Nephron progenitor cell (in vitro differentiated cells): ENCODE results near the gene UBR3.
A peak's percentile ranks its signal among the peaks of the same experiment; 100 is the strongest.
"Not testable (repeated sequence)": the region's sequence is repeated elsewhere in the genome, so short reads cannot be mapped to it uniquely, and the experiment has no call there.

Source experiments
- DNase-seq: peaks from one replicate; pipeline ENCODE4 v3.0.0; 2021
- H3K27ac Mint-ChIP-seq: 2 replicates; pipeline ENCODE4 v1.8.0; 2021; ENCODE audit warnings: mild to moderate bottlenecking, moderate library complexity, mixed read lengths
- H3K27me3 Mint-ChIP-seq: 2 replicates; pipeline ENCODE4 v1.8.0; 2021; ENCODE audit warnings: mild to moderate bottlenecking, low read depth, mixed read lengths; ENCODE audit not compliant: poor library complexity
- H3K36me3 Mint-ChIP-seq: 2 replicates; pipeline ENCODE4 v1.8.0; 2021; ENCODE audit warnings: low read depth, mixed read lengths
- H3K4me1 Mint-ChIP-seq: 2 replicates; pipeline ENCODE4 v1.8.0; 2021; ENCODE audit warnings: mixed read lengths
- H3K4me3 Mint-ChIP-seq: 2 replicates; pipeline ENCODE4 v1.8.0; 2021; ENCODE audit warnings: mild to moderate bottlenecking, moderate library complexity, mixed read lengths
- H3K9me3 Mint-ChIP-seq: 2 replicates; pipeline ENCODE4 v1.8.0; 2021; ENCODE audit warnings: mild to moderate bottlenecking, moderate library complexity, mixed read lengths
- CTCF ChIP-seq: fragments of 200-600 bp; sonication (generic); IDR thresholded peaks from 2 replicates; pipeline ENCODE4 v1.5.0; 2021; ENCODE audit warnings: antibody characterized with exemption

Gene UBR3

GRCh38 chr2:170101789-170102188 lies 274.5 kb downstream of the UBR3 start:
- Mint-ChIP-seq H3K9me3 (peaks cover under 1% of the 10 kb centered on the region), H3K27me3 (no peaks in the 10 kb centered on the region), H3K27ac (peak overlapping the region; percentile 30), H3K4me1 (no peaks in the 10 kb centered on the region), H3K36me3 (no peaks in the 10 kb centered on the region), H3K4me3 (no peak overlapping the region)
- DNase-seq: no peak
- TF ChIP-seq CTCF: no peak

- Mint-ChIP-seq H3K4me3 (no peak overlapping the region), H3K4me1 (no peaks in the 10 kb centered on the region), H3K36me3 (no peaks in the 10 kb centered on the region), H3K27me3 (peaks cover 3% of the 10 kb centered on the region), H3K27ac (no peak overlapping the region), H3K9me3 (no peaks in the 10 kb centered on the region)
- no peak for DNase-seq
- no peak for TF ChIP-seq CTCF
Measured at GRCh38 chr2:170106102-170106840, 279.0 kb downstream of the UBR3 start.

GRCh38 chr2:170113168-170113894 lies 286.1 kb downstream of the UBR3 start:
- peaks cover 3% of the 10 kb centered on the region for H3K27me3 Mint-ChIP-seq
- no peak overlapping the region for H3K4me3 Mint-ChIP-seq
- TF ChIP-seq CTCF: no peak
- no peak for DNase-seq
- no peaks in the 10 kb centered on the region for H3K4me1 Mint-ChIP-seq
- no peaks in the 10 kb centered on the region for H3K36me3 Mint-ChIP-seq
- H3K9me3 Mint-ChIP-seq: peaks cover 35% of the 10 kb centered on the region
- H3K27ac Mint-ChIP-seq: no peak overlapping the region

GRCh38 chr2:170115501-170116229 lies 288.4 kb downstream of the UBR3 start:
- Mint-ChIP-seq H3K27me3 (peaks cover 3% of the 10 kb centered on the region), H3K36me3 (peaks cover 5% of the 10 kb centered on the region), H3K4me3 (no peak overlapping the region), H3K4me1 (no peaks in the 10 kb centered on the region), H3K27ac (no peak overlapping the region), H3K9me3 (peaks cover 57% of the 10 kb centered on the region)
- TF ChIP-seq CTCF: no peak
- no peak for DNase-seq

- H3K9me3 Mint-ChIP-seq: peaks cover 46% of the 10 kb centered on the region
- H3K36me3 Mint-ChIP-seq: peaks cover 5% of the 10 kb centered on the region
- DNase-seq: no peak
- H3K27ac Mint-ChIP-seq: no peak overlapping the region
- H3K4me1 Mint-ChIP-seq: no peaks in the 10 kb centered on the region
- no peaks in the 10 kb centered on the region for H3K27me3 Mint-ChIP-seq
- no peak overlapping the region for H3K4me3 Mint-ChIP-seq
- no peak for TF ChIP-seq CTCF
Measured at GRCh38 chr2:170118641-170119040, 291.4 kb downstream of the UBR3 start.

- peaks cover 39% of the 10 kb centered on the region for H3K9me3 Mint-ChIP-seq
- H3K4me1 Mint-ChIP-seq, H3K27ac Mint-ChIP-seq, DNase-seq, H3K4me3 Mint-ChIP-seq, H3K36me3 Mint-ChIP-seq, H3K27me3 Mint-ChIP-seq: not testable (repeated sequence)
Measured at GRCh38 chr2:170119326-170119725, 292.1 kb downstream of the UBR3 start.
